Pancreas (tissue), 10 donors: ENCODE results near the gene AGBL4. TPM values are rescaled to one million over a fixed set of nuclear protein-coding genes. Genes with fewer than 3 reads are reported as not detected.

Experiments used
- ATAC-seq, 4 donors: fragments of 200-7000 bp; cut with Tn5 transposase; one replicate each; pipeline versions ENCODE4 v1.8.0 to v1.9.1; 2020; ENCODE audit warnings: mild to moderate bottlenecking in 4 of 4, moderate library complexity in 4 of 4
- DNase-seq, 6 donors: peaks; one replicate each; pipeline ENCODE4 v3.0.0-alpha.2; 2020
- FAIRE-seq: peaks from 2 replicates; lab custom pipeline; 2012; peaks lifted over from hg19 to GRCh38; lab: Jason Lieb, UNC
- H3K27ac ChIP-seq, 4 donors: fragments of 200-600 bp; sonication (generic); 1 replicate in 3 of 4; 2 replicates in 1 of 4; pipeline versions ENCODE4 v1.5.0 to v1.8.0; 2020
- H3K27me3 ChIP-seq, 4 donors: fragments of 200-600 bp; one replicate each; pipeline ENCODE4 v1.8.0; 2021
- H3K36me3 ChIP-seq, 3 donors: fragments of 200-600 bp; sonication (generic) in 1 of 3; one replicate each; pipeline versions ENCODE4 v1.5.0 to v1.8.0; 2020 to 2021
- H3K4me1 ChIP-seq, 3 donors: fragments of 200-600 bp; one replicate each; pipeline ENCODE4 v1.8.0; 2021
- H3K4me3 ChIP-seq, 4 donors: fragments of 200-600 bp; sonication (generic) in 2 of 4; one replicate each; pipeline versions ENCODE4 v1.5.0 to v1.8.0; 2020 to 2021
- H3K9me3 ChIP-seq, 4 donors: fragments of 200-600 bp; one replicate each; pipeline ENCODE4 v1.8.0; 2021
- WGBS, 2 donors: extraction: QIAGEN DNeasy Blood & Tissue Kit; methylation state at CpG; one replicate each; pipeline ENCODE4 v1.1.7; 2013; 5-methylcytosine and 5-hydroxymethylcytosine counted together
- intact Hi-C, 3 donors: fragments of 100-400 bp; cut with DNase I; formaldehyde crosslinking; loops; one replicate each; pipeline versions ENCODE4 v1.11.1 to v1.14.2; 2022
- polyA plus RNA-seq, 2 donors: library from polyadenylated mRNA; stranded (reverse); fragments of 200-250 nt; gene quantifications; one replicate each; pipeline ENCODE4 v1.2.3, GENCODE V29; 2013
- total RNA-seq, 6 donors: library from RNA; stranded (reverse); fragmentation: NEBNext Ultra II Directional in 4 of 6; extraction: Animal tissue kit (Norgen Biotek cat#: 25700) in 4 of 6; gene quantifications; one replicate each; pipeline versions ENCODE4 v1.2.1 to v1.2.4, GENCODE V29; 2021 to 2023
- TF ChIP-seq, protein P1 (sequence below), 4 donors: fragments of 200-600 bp; sonication (generic) in 3 of 4; IDR thresholded peaks; one replicate each; pipeline versions ENCODE4 v1.5.0 to v1.8.0; 2021; ENCODE audit warnings: antibody characterized with exemption in 4 of 4
- donor health status: healthy with polysubstance abuse.
- donor health status: DM: no; HTN: no; CAD: no; lungs with moderate emphysema.
- donor health status: DM: no; HTN: no; CAD: no.
- donor health status: control.
- donor health status: control.
- donor health status: Bipolar disorder and iron deficiency.
- donor health status: DM: yes; HTN: yes; CAD: no.
- donor health status: DM: no; HTN: no; CAD: no.
- donor health status: DM: no; HTN: no; CAD: no.
- donor health status: DM: yes; HTN: yes; CAD: no.

AGBL4 gene
- total and polyA plus RNA-seq, 8 donors = 0.15 to 1.2 (median 0.59) TPM

DNA sequence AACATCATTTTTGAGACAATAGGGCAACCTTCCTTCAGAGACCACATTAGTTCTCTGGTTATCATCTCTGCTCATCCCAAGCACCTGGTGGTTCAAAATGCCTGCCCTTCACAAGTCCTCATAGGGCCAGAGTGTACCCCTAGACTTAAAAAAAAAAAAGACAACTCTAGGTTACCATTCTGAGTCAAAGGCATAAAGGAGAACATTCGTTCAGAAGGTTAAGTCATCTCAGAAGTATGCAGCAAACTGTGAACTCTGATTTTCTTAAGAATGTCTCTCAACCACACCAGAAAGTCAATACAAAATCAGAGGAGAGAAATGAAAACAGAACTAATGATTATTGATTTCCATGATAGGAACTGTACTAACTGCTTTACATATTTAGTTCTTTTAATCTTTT, 1237.9 kb downstream of the AGBL4 start:
- H3K36me3 ChIP-seq = no peaks in the 10 kb centered on the region
- no peaks in the 10 kb centered on the region for H3K27me3 ChIP-seq
- H3K4me3 ChIP-seq = no peak overlapping the region
- intact Hi-C loops = no loop called here
- H3K27ac ChIP-seq = no peak overlapping the region
- H3K4me1 ChIP-seq = no peaks in the 10 kb centered on the region
- DNase-seq (no peak), FAIRE-seq (no peak), ATAC-seq (no peak)
- no peaks in the 10 kb centered on the region for H3K9me3 ChIP-seq
- TF ChIP-seq, protein P1, sequence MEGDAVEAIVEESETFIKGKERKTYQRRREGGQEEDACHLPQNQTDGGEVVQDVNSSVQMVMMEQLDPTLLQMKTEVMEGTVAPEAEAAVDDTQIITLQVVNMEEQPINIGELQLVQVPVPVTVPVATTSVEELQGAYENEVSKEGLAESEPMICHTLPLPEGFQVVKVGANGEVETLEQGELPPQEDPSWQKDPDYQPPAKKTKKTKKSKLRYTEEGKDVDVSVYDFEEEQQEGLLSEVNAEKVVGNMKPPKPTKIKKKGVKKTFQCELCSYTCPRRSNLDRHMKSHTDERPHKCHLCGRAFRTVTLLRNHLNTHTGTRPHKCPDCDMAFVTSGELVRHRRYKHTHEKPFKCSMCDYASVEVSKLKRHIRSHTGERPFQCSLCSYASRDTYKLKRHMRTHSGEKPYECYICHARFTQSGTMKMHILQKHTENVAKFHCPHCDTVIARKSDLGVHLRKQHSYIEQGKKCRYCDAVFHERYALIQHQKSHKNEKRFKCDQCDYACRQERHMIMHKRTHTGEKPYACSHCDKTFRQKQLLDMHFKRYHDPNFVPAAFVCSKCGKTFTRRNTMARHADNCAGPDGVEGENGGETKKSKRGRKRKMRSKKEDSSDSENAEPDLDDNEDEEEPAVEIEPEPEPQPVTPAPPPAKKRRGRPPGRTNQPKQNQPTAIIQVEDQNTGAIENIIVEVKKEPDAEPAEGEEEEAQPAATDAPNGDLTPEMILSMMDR (IDR thresholded peaks at IDR 0.05) = no peak
- WGBS, 2 donors = 71 to 82% methylated on average over 1 of the region's 1 CpG

DNA sequence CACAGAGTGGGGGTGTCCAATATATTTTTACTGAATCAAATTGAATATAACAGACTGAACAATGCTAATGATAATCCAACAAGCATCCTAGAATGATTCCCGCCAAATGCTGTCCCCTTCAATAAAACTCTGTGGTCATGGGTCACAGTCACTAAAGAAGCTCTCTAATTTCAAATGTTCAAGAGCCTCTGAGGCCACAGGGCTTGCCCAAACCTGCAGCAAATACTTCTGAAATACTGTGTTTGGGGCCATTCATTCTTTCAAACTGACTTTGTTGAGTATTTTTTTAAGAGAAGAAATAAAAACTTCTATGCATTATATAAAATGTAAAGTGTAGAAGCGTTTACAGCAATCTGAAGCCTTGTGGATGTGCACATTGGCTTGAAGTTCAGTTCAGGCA, 1239.5 kb downstream of the AGBL4 start:
- no peaks in the 10 kb centered on the region for H3K9me3 ChIP-seq
- H3K27me3 ChIP-seq = no peaks in the 10 kb centered on the region
- no peaks in the 10 kb centered on the region for H3K4me1 ChIP-seq
- no peak for DNase-seq
- intact Hi-C loops = no loop called here
- H3K36me3 ChIP-seq = no peaks in the 10 kb centered on the region
- WGBS, 2 donors = 80 to 83% methylated on average over 2 of the region's 2 CpGs
- TF ChIP-seq, protein P1 (IDR thresholded peaks at IDR 0.05) = no peak
- H3K4me3 ChIP-seq = no peak overlapping the region
- FAIRE-seq = no peak
- H3K27ac ChIP-seq = no peak overlapping the region
- ATAC-seq = no peak

DNA sequence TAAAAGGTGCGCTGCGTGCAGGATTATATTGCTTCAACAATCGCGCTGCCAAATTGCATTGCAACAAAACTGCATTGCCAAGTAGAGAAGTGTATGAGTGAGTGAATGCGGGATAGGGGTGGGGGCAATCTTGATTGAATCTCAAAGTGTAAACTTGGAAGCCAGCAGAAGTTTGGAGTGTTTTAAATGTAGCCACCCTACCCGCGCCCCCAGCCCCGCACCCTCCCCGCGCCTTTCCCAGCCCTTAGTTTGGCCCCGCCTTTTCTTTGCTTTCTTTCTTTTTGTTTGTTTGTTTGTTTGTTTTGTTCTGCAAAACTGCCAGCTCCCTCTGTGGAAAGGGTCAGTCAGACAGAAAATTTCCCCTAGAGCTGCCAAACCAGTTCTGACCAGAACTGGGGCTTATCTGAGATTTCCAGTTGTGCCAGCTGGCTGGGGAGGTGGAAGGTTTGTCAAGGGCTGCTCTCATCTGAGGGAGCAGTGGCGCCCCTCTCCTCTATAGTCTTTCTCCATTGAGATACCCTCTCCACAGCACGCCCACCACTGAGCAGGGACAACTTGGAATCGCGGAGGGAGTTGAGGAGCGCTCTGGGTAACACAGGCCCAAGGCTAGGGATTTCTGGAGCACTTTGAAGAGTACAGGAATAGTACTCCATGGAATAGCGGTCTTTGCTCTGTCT, 1246.4 kb downstream of the AGBL4 start:
- peak in 4 of 6 donors; percentile 32 to 61 (median 48) for DNase-seq
- H3K27me3 ChIP-seq = no peaks in the 10 kb centered on the region
- TF ChIP-seq, protein P1 (IDR thresholded peaks at IDR 0.05) = no peak
- intact Hi-C loops = no loop called here
- H3K36me3 ChIP-seq = no peaks in the 10 kb centered on the region
- ATAC-seq = peak; percentile 72 to 89 (median 81)
- H3K27ac ChIP-seq = peak overlapping the region in 2 of 4 donors; percentile 53 to 76
- 5 to 6% methylated on average over 17 of the region's 17 CpGs for WGBS, 2 donors
- no peaks in the 10 kb centered on the region for H3K9me3 ChIP-seq
- peaks cover 0 to 5% (median 4%) of the 10 kb centered on the region in 3 donors for H3K4me1 ChIP-seq
- peak overlapping the region; percentile 51 to 81 (median 68) for H3K4me3 ChIP-seq
- FAIRE-seq = no peak

DNA sequence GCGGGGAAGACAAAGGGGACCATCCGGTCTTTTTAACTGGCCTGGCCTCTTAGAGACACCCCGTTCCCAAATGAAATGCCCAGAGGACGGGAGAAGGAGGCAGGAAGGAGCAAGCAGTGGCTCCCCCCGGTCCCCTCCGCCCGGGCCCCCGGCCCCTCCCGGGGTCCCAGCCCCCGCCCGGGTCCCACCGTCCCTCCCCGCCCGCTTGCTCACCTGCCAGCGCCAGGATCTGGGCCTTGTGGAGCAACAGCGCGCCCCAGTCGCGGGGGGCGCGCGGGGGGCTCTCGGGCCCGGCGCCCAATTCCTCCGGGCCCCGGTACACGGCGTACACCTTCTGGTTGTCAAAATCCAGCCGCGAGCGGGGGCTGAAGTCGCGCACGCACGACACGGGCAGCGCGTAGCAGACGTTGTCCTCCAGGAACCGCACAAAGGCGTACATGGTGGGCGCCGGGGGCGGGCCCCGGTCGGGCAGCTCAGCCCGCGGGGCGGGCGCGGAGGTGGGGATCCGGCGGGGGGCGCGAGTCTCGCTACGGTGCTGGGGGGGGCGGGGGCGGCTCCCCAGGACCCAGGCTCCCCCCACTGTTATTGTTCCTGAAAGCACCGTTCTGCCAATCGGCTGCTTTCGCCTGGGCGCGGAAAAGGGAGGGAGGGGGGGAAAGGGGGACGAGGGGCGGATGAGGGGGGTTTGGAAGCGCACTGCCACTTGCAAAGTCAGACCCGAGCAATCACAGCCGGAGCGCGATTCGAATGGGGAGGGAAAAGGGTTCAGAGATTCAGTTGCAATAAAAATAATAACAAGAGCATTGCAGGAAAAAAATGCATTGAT, 1247.1 kb downstream of the AGBL4 start, which contains the start of gene BEND5:
Gene BEND5 (minus strand): TSS at position 499 of the 826 bp plus-strand sequence. CDS start 60 bp downstream, at position 439.
- DNase-seq = peak; percentile 53 to 73 (median 63)
- no peaks in the 10 kb centered on the region for H3K27me3 ChIP-seq
- no peaks in the 10 kb centered on the region for H3K36me3 ChIP-seq
- FAIRE-seq = no peak
- no peaks in the 10 kb centered on the region for H3K9me3 ChIP-seq
- peak; percentile 71 to 86 (median 80) for ATAC-seq
- WGBS, 2 donors = 1 to 2% methylated on average over 55 to 73 of the region's 73 CpGs
- H3K4me3 ChIP-seq = peak within 1 kb of the TSS; percentile 51 to 81 (median 68)
- intact Hi-C loops = no loop called here
- peak within 1 kb of the TSS; percentile 53 to 78 (median 66) for H3K27ac ChIP-seq
- H3K4me1 ChIP-seq = peaks cover 0 to 10% (median 6%) of the 10 kb centered on the region in 3 donors
- TF ChIP-seq, protein P1 (IDR thresholded peaks at IDR 0.05) = no peak
